Endothelial cell of umbilical vein (primary cell): ENCODE results near the gene TEAD3.

Experiments used
- CTCF ChIP-seq, 2 donors: IDR thresholded peaks; 1 replicate in 1 of 2; 2 replicates in 1 of 2; pipeline ENCODE4 v1.5.1; 2011; ENCODE audit warnings: low read length in 2 of 2, mild to moderate bottlenecking in 2 of 2, moderate library complexity in 2 of 2, control low read depth in 1 of 2, inconsistent platforms in 1 of 2, low read depth in 1 of 2; ENCODE audit not compliant: insufficient read depth in 1 of 2; ENCODE audit errors: extremely low read depth in 1 of 2
- EZH2 ChIP-seq: IDR thresholded peaks from 2 replicates; pipeline ENCODE4 v1.6.1; 2012; ENCODE audit warnings: borderline replicate concordance, low read depth, mild to moderate bottlenecking, moderate library complexity, low read length, inconsistent platforms; ENCODE audit not compliant: severe bottlenecking
- FOS ChIP-seq: IDR thresholded peaks from 2 replicates; pipeline ENCODE4 v1.6.1; 2011; ENCODE audit warnings: mild to moderate bottlenecking, low read length, moderate library complexity, borderline replicate concordance; ENCODE audit not compliant: insufficient read depth
- GATA2 ChIP-seq: IDR thresholded peaks from 2 replicates; pipeline ENCODE4 v1.7.0; 2011; ENCODE audit warnings: low read depth, mild to moderate bottlenecking, moderate library complexity, mixed read lengths, low read length; ENCODE audit not compliant: insufficient read length, insufficient read depth
- JUN ChIP-seq: IDR thresholded peaks from 2 replicates; pipeline ENCODE4 v1.6.1; 2011; ENCODE audit warnings: borderline replicate concordance, low read depth; ENCODE audit not compliant: insufficient read length, insufficient read depth
- MAX ChIP-seq: IDR thresholded peaks from 2 replicates; pipeline ENCODE4 v1.6.1; 2011; ENCODE audit not compliant: insufficient read depth, insufficient read length
- MYC ChIP-seq: IDR thresholded peaks from one replicate; pipeline ENCODE4 v1.6.1; 2011; ENCODE audit warnings: mild to moderate bottlenecking, low read depth, low read length
- POLR2A ChIP-seq: IDR thresholded peaks from 2 replicates; pipeline ENCODE4 v1.6.1; 2012; ENCODE audit warnings: low read depth, mild to moderate bottlenecking, control low read depth, low read length
- POLR2AphosphoS5 ChIP-seq: IDR thresholded peaks from 2 replicates; pipeline ENCODE4 v1.6.1; 2012; ENCODE audit warnings: low read depth, mild to moderate bottlenecking, control low read depth, low read length, moderate library complexity; ENCODE audit not compliant: insufficient read depth

- TF ChIP-seq CTCF (IDR thresholded peaks at IDR 0.05; ENCODE audit: extremely low read depth in 1 of 2, insufficient read depth in 1 of 2, low read depth in 1 of 2, low read length in 2 of 2) = no peak
- no peak for TF ChIP-seq EZH2
- TF ChIP-seq POLR2AphosphoS5 = no peak
- no peak for TF ChIP-seq POLR2A
- TF ChIP-seq MYC = no peak
- TF ChIP-seq JUN = no peak
- TF ChIP-seq GATA2 = no peak
- no peak for TF ChIP-seq FOS
- no peak for TF ChIP-seq MAX
These were observed 23.6 kb downstream of the TEAD3 start for GRCh38 chr6:35473075-35473849.
